Measurements from ENCODE around the gene DHX32.

GRCh38 chr10:125795637-125796190 is 85.4 kb downstream of the DHX32 start:
- no peak for TF ChIP-seq CTCF (IDR thresholded peaks at IDR 0.05)
- no peak for TF ChIP-seq EZH2 (IDR thresholded peaks at IDR 0.05)
